ENCODE results near the gene AP5S1. TPM values are rescaled to one million over a fixed set of nuclear protein-coding genes. Genes with fewer than 3 reads are reported as not detected.

AP5S1 gene
- total and polyA plus RNA-seq, 2 of the 13 experiments (the other 11 are each of a cell fraction or from before 2014, with no cell fraction given) = 7.9 to 23.2 TPM

DNA sequence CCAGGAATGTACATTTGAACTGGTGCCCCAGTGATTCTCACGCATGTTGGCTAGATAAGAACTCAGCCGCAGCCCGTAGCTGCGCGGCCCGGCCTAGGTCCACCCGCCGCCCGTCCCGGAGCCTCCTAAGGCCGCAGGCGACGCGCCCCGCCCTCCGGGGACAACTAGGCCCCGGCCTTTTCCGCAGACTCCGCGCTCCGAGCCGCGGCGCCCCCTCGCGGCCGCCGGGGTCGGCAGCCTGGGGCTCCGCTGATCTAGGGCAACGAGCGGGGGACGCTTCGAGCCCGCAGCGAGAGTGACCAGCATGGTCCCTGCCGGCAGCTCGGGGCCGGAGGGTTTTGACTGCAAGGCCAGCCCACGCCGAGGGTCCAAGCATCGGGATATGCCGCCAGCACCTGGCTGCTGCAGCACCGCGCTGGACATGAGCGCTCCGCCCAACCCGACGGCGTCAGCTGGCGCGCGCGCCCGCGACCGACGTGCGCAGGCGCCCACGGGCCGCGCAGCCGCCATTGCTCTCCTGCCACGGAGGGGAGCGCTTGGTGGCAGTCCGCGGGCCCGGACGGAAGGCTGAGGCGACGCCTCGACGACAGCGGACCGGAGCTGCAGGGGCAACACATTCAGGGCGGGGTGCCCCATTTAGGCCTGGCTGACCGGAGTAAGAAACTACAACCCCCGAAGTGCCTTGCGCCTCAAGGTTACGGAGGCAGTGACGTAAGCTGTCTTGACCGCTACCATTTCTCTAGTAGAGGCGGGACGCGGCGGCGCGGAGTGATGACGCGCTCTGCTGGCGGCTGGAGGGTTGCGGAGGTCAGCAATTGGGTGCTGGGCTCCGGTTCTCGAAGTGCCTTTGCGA, at the start of gene AP5S1 (continued):
- TF ChIP-seq, protein P1, sequence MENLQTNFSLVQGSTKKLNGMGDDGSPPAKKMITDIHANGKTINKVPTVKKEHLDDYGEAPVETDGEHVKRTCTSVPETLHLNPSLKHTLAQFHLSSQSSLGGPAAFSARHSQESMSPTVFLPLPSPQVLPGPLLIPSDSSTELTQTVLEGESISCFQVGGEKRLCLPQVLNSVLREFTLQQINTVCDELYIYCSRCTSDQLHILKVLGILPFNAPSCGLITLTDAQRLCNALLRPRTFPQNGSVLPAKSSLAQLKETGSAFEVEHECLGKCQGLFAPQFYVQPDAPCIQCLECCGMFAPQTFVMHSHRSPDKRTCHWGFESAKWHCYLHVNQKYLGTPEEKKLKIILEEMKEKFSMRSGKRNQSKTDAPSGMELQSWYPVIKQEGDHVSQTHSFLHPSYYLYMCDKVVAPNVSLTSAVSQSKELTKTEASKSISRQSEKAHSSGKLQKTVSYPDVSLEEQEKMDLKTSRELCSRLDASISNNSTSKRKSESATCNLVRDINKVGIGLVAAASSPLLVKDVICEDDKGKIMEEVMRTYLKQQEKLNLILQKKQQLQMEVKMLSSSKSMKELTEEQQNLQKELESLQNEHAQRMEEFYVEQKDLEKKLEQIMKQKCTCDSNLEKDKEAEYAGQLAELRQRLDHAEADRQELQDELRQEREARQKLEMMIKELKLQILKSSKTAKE (CRISPR knock-in tag; IDR thresholded peaks at IDR 0.05; ENCODE audit: borderline replicate concordance) = peak; percentile 85
- TF ChIP-seq, protein P2, sequence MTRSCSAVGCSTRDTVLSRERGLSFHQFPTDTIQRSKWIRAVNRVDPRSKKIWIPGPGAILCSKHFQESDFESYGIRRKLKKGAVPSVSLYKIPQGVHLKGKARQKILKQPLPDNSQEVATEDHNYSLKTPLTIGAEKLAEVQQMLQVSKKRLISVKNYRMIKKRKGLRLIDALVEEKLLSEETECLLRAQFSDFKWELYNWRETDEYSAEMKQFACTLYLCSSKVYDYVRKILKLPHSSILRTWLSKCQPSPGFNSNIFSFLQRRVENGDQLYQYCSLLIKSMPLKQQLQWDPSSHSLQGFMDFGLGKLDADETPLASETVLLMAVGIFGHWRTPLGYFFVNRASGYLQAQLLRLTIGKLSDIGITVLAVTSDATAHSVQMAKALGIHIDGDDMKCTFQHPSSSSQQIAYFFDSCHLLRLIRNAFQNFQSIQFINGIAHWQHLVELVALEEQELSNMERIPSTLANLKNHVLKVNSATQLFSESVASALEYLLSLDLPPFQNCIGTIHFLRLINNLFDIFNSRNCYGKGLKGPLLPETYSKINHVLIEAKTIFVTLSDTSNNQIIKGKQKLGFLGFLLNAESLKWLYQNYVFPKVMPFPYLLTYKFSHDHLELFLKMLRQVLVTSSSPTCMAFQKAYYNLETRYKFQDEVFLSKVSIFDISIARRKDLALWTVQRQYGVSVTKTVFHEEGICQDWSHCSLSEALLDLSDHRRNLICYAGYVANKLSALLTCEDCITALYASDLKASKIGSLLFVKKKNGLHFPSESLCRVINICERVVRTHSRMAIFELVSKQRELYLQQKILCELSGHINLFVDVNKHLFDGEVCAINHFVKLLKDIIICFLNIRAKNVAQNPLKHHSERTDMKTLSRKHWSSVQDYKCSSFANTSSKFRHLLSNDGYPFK (CRISPR knock-in tag; IDR thresholded peaks at IDR 0.05; ENCODE audit: borderline replicate concordance) = peak; percentile 99
- TF ChIP-seq, protein P3, sequence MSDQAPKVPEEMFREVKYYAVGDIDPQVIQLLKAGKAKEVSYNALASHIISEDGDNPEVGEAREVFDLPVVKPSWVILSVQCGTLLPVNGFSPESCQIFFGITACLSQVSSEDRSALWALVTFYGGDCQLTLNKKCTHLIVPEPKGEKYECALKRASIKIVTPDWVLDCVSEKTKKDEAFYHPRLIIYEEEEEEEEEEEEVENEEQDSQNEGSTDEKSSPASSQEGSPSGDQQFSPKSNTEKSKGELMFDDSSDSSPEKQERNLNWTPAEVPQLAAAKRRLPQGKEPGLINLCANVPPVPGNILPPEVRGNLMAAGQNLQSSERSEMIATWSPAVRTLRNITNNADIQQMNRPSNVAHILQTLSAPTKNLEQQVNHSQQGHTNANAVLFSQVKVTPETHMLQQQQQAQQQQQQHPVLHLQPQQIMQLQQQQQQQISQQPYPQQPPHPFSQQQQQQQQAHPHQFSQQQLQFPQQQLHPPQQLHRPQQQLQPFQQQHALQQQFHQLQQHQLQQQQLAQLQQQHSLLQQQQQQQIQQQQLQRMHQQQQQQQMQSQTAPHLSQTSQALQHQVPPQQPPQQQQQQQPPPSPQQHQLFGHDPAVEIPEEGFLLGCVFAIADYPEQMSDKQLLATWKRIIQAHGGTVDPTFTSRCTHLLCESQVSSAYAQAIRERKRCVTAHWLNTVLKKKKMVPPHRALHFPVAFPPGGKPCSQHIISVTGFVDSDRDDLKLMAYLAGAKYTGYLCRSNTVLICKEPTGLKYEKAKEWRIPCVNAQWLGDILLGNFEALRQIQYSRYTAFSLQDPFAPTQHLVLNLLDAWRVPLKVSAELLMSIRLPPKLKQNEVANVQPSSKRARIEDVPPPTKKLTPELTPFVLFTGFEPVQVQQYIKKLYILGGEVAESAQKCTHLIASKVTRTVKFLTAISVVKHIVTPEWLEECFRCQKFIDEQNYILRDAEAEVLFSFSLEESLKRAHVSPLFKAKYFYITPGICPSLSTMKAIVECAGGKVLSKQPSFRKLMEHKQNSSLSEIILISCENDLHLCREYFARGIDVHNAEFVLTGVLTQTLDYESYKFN (CRISPR knock-in tag; conservative IDR thresholded peaks at IDR 0.05) = peak; percentile 66
- peak; percentile 86 for TF ChIP-seq JDP2 (CRISPR knock-in tag; IDR thresholded peaks at IDR 0.05; ENCODE audit: borderline replicate concordance)
- TF ChIP-seq ATM (IDR thresholded peaks at IDR 0.05; ENCODE audit: borderline replicate concordance) = no peak
- TF ChIP-seq ZNF546 (CRISPR knock-in tag; conservative IDR thresholded peaks at IDR 0.05) = peak; percentile 75; the same call in 1 of the 2 replicates
- TF ChIP-seq NRL (CRISPR knock-in tag; IDR thresholded peaks at IDR 0.05; ENCODE audit: borderline replicate concordance) = peak; percentile 65
- no peak for TF ChIP-seq ZMAT5 (CRISPR knock-in tag; IDR thresholded peaks at IDR 0.05; ENCODE audit: borderline replicate concordance, low read depth)
- peak; percentile 99; the same call in 1 of the 2 replicates for TF ChIP-seq SMAD1 (CRISPR knock-in tag; IDR thresholded peaks at IDR 0.05; ENCODE audit: borderline replicate concordance, low read depth)
- no peak for TF ChIP-seq TCF7L2 (IDR thresholded peaks at IDR 0.05; ENCODE audit: low read depth, low read length)
- TF ChIP-seq, protein P4, sequence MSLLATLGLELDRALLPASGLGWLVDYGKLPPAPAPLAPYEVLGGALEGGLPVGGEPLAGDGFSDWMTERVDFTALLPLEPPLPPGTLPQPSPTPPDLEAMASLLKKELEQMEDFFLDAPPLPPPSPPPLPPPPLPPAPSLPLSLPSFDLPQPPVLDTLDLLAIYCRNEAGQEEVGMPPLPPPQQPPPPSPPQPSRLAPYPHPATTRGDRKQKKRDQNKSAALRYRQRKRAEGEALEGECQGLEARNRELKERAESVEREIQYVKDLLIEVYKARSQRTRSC (CRISPR knock-in tag; IDR thresholded peaks at IDR 0.05; ENCODE audit: low read depth) = peak; percentile 45; the same call in 1 of the 2 replicates
- peak; percentile 70; the same call in 1 of the 2 replicates for TF ChIP-seq ZNF260 (CRISPR knock-in tag; IDR thresholded peaks at IDR 0.05; ENCODE audit: borderline replicate concordance, low read depth)
- TF ChIP-seq SAFB2 (CRISPR knock-in tag; IDR thresholded peaks at IDR 0.05; ENCODE audit: borderline replicate concordance, low read depth) = peak; percentile 99
- peak; percentile 97 for TF ChIP-seq ZNF790 (CRISPR knock-in tag; IDR thresholded peaks at IDR 0.05; ENCODE audit: borderline replicate concordance)
- TF ChIP-seq SKI (IDR thresholded peaks at IDR 0.05; ENCODE audit: partially characterized antibody) = peak; percentile 92

All from HepG2 (cell line).